Psoas muscle (tissue), 8 donors: Measurements from ENCODE around the gene MTM1. TPM values are rescaled to one million over a fixed set of nuclear protein-coding genes. Genes with fewer than 3 reads are reported as not detected.

Experiments
- ATAC-seq, 4 donors: fragments of 200-7000 bp; cut with Tn5 transposase; one replicate each; pipeline ENCODE4 v1.9.1; 2020; ENCODE audit warnings: moderate library complexity in 3 of 4, mild to moderate bottlenecking in 2 of 4
- DNase-seq, 2 donors: peaks; one replicate each; pipeline ENCODE4 v3.0.0-alpha.2; 2020
- H3K27ac ChIP-seq: fragments of 200-600 bp; one replicate; pipeline ENCODE4 v1.8.0; 2022
- H3K27me3 ChIP-seq, 3 donors: fragments of 200-600 bp in 1 of 3; one replicate each; pipeline versions ENCODE4 v1.6.1 to v1.8.0; 2013 to 2022; ENCODE audit warnings: low read length in 2 of 3, mild to moderate bottlenecking in 2 of 3, moderate library complexity in 1 of 3; ENCODE audit not compliant: insufficient read depth in 3 of 3
- H3K36me3 ChIP-seq, 2 donors: fragments of 200-600 bp in 1 of 2; one replicate each; pipeline versions ENCODE4 v1.6.1 to v1.8.0; 2013 to 2022; ENCODE audit warnings: low read depth in 1 of 2, mild to moderate bottlenecking in 1 of 2, moderate library complexity in 1 of 2; ENCODE audit not compliant: insufficient read depth in 1 of 2
- H3K4me1 ChIP-seq: fragments of 200-600 bp; one replicate; pipeline ENCODE4 v1.8.0; 2022
- H3K4me3 ChIP-seq: fragments of 200-600 bp; one replicate; pipeline ENCODE4 v1.8.0; 2022; ENCODE audit warnings: mild to moderate bottlenecking
- H3K9me3 ChIP-seq: fragments of 200-600 bp; one replicate; pipeline ENCODE4 v1.8.0; 2022
- WGBS, 3 donors: extraction: QIAGEN DNeasy Blood & Tissue Kit; methylation state at CpG; one replicate each; pipeline versions ENCODE4 v1.1.6 to v1.1.7; 2013; 5-methylcytosine and 5-hydroxymethylcytosine counted together
- intact Hi-C, 2 donors: fragments of 100-400 bp; cut with DNase I; formaldehyde crosslinking; loops; one replicate each; pipeline versions ENCODE4 v1.11.0 to v1.14.2; 2022
- polyA plus RNA-seq, 3 donors: library from polyadenylated mRNA; stranded (reverse); fragments of 200-250 nt; gene quantifications; one replicate each; pipeline ENCODE4 v1.2.3, GENCODE V29; 2013
- total RNA-seq, 4 donors: library from RNA; stranded (reverse); fragmentation: NEBNext Ultra II Directional in 2 of 4; extraction: Animal tissue kit (Norgen Biotek cat#: 25700) in 2 of 4; gene quantifications; one replicate each; pipeline versions ENCODE4 v1.2.1 to v1.2.4, GENCODE V29; 2021 to 2023
- TF ChIP-seq, protein P1 (sequence below): fragments of 200-600 bp; IDR thresholded peaks from one replicate; pipeline ENCODE4 v1.8.0; 2022; ENCODE audit warnings: antibody characterized with exemption
- donor health status: healthy with polysubstance abuse.
- donor health status: DM: no; HTN: no; CAD: no; lungs with moderate emphysema.
- donor health status: Bipolar disorder and iron deficiency.
- donor health status: healthy.
- donor health status: DM: yes; HTN: yes; CAD: no.
- donor health status: DM: no; HTN: no; CAD: no.
- donor health status: DM: no; HTN: no; CAD: no.
- donor health status: DM: yes; HTN: yes; CAD: no.

MTM1 gene
- total and polyA plus RNA-seq, 7 donors = 4.9 to 17.4 (median 15.0) TPM

DNA sequence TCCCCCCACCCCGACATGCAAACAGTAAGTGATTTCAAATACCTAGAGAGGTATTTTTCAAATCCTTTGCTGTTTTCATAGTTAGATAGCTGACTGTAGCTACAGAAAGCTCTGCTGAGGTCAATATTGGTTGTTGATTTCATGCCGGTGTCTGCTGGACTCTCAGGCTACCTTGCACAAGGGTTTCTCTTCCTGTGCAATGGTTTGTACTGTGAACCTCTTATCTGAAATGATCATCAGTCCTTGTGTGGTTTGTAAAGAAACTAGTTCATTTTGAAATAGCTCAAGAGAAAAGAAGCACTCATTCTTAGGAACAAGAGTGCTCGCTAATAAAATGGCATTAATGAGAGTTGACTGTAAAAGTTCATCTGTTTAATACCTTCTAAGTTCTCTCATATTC lies 2.1 kb downstream of the MTM1 start:
- Histone ChIP-seq H3K9me3 (no peaks in the 10 kb centered on the region), H3K4me1 (no peaks in the 10 kb centered on the region), H3K27me3 (no peaks in the 10 kb centered on the region), H3K27ac (no peak overlapping the region), H3K4me3 (no peak overlapping the region), H3K36me3 (no peaks in the 10 kb centered on the region)
- TF ChIP-seq, protein P1, sequence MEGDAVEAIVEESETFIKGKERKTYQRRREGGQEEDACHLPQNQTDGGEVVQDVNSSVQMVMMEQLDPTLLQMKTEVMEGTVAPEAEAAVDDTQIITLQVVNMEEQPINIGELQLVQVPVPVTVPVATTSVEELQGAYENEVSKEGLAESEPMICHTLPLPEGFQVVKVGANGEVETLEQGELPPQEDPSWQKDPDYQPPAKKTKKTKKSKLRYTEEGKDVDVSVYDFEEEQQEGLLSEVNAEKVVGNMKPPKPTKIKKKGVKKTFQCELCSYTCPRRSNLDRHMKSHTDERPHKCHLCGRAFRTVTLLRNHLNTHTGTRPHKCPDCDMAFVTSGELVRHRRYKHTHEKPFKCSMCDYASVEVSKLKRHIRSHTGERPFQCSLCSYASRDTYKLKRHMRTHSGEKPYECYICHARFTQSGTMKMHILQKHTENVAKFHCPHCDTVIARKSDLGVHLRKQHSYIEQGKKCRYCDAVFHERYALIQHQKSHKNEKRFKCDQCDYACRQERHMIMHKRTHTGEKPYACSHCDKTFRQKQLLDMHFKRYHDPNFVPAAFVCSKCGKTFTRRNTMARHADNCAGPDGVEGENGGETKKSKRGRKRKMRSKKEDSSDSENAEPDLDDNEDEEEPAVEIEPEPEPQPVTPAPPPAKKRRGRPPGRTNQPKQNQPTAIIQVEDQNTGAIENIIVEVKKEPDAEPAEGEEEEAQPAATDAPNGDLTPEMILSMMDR = no peak
- DNase-seq = no peak
- 69 to 85% (median 69%) methylated on average over 3 of the region's 3 CpGs for WGBS, 3 donors
- intact Hi-C loops = no loop called here
- ATAC-seq = no peak

DNA sequence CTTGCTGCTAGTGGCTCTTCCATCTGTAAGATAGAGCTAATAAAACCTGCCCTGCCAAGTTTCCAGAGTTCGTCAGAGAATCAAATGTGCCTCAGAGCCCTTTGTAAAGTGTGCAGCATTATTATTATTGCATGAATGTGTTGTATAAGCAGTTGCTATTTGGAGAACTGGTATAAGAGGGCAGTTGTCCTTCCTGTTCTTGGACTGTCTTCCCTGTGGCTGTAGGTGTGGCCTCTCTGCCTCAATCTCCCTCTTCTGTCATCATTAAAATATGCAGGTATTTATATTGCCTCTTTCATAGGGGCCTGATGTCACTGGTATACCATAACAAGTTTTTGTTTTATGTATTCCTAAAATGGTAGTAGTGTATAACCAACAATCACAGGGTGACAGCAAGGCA lies 3.8 kb downstream of the MTM1 start:
- Histone ChIP-seq H3K4me3 (no peak overlapping the region), H3K9me3 (no peaks in the 10 kb centered on the region), H3K27ac (no peak overlapping the region), H3K27me3 (no peaks in the 10 kb centered on the region), H3K4me1 (no peaks in the 10 kb centered on the region), H3K36me3 (no peaks in the 10 kb centered on the region)
- 11 to 18% (median 16%) methylated on average over 1 of the region's 1 CpG for WGBS, 3 donors
- TF ChIP-seq, protein P1 = no peak
- intact Hi-C loops = no loop called here
- DNase-seq (no peak), ATAC-seq (no peak)

DNA sequence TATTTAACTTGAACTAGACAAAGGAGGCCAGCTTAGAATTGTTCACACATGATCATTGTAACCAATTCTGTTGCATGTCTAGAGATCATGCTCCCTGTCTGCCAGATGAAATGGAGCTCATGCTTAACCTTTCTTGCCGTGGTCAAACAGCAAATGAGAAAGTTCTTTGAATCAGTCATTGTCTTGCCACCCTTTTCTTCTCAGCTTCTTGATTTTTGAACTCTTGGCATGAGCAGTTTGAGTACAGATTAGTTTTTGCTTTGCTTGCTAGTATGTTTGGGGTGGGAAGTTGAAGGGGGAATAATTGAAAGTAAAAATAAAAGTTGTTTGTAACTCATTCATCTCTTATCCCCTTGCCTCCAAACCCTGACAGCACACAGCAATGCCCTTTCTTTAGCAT lies 4.7 kb downstream of the MTM1 start:
- no peaks in the 10 kb centered on the region for H3K27me3 ChIP-seq
- no peaks in the 10 kb centered on the region for H3K9me3 ChIP-seq
- 20 to 32% (median 25%) methylated on average over 1 of the region's 1 CpG for WGBS, 3 donors
- no peaks in the 10 kb centered on the region for H3K36me3 ChIP-seq
- no peaks in the 10 kb centered on the region for H3K4me1 ChIP-seq
- intact Hi-C loops = no loop called here
- H3K27ac ChIP-seq = no peak overlapping the region
- TF ChIP-seq, protein P1 = no peak
- DNase-seq = no peak
- no peak for ATAC-seq
- H3K4me3 ChIP-seq = no peak overlapping the region

DNA sequence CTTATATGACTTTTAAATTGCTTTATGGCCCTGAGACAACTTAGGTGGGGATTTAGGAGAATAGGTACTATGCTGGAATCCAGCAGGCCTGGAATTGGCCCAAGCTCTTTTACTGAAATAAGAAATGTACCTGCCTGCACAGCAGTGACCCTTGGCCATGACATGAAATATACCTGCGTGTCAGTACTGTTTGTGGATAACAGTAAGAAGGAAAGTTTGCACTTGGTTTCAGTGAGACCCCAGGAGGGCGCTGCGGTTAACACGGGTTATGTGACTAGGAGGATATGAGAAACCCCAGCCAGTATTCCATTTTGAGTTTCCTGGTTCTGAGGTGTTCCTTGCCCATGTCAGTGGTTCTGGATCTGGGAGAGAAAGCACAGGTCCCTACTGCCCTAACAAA lies 5.3 kb downstream of the MTM1 start:
- WGBS, 3 donors = 69 to 82% (median 75%) methylated on average over 4 of the region's 4 CpGs
- intact Hi-C loops = no loop called here
- TF ChIP-seq, protein P1 = no peak
- H3K4me3 ChIP-seq = no peak overlapping the region
- H3K4me1 ChIP-seq = no peaks in the 10 kb centered on the region
- H3K27me3 ChIP-seq = no peaks in the 10 kb centered on the region
- ATAC-seq (no peak), DNase-seq (no peak)
- no peaks in the 10 kb centered on the region for H3K9me3 ChIP-seq
- no peak overlapping the region for H3K27ac ChIP-seq
- no peaks in the 10 kb centered on the region for H3K36me3 ChIP-seq
